B cell (primary cell): Measurements from ENCODE around the gene ECE2. TPM values are rescaled to one million over a fixed set of nuclear protein-coding genes. Genes with fewer than 3 reads are reported as not detected.

Source experiments
- ATAC-seq: fragments of 200-7000 bp; cut with Tn5 transposase; one replicate; pipeline ENCODE4 v1.10.0; 2021; ENCODE audit warnings: low read depth, mild to moderate bottlenecking, moderate number of reproducible peaks, moderate library complexity
- CTCF ChIA-PET: fragments of 350-600 bp; sonication (Branson Sonifier 250); formaldehyde crosslinking; loops from one replicate; lab custom pipeline; 2021; ENCODE audit warnings: antibody characterized with exemption, inconsistent platforms; lab: Charles Lee
- POLR2A ChIA-PET: fragments of 350-600 bp; sonication (Branson Sonifier 250); formaldehyde crosslinking; loops from one replicate; lab custom pipeline; 2021; ENCODE audit warnings: antibody characterized with exemption; lab: Charles Lee
- DNase-seq: peaks from one replicate; pipeline ENCODE4 v3.0.0; 2013
- H2AFZ ChIP-seq: 2 replicates; pipeline ENCODE4 v1.6.1; 2012; ENCODE audit warnings: mild to moderate bottlenecking, low read depth, low read length; ENCODE audit not compliant: insufficient read depth, poor library complexity, severe bottlenecking
- H3K27ac ChIP-seq, 2 donors: 1 replicate in 1 of 2; 2 replicates in 1 of 2; pipeline ENCODE4 v1.5.1; 2012 to 2013; ENCODE audit warnings: low read length in 2 of 2, mild to moderate bottlenecking in 2 of 2, moderate library complexity in 1 of 2
- H3K27me3 ChIP-seq, 4 experiments: fragments of 200-600 bp in 1 of 4; sonication (generic) in 1 of 4; replicated peaks in 1 of 4; 1 replicate in 2 of 4; 2 replicates in 2 of 4; pipeline versions ENCODE4 v1.6.1 to v1.7.0; 2013 to 2016; ENCODE audit warnings: low read length in 3 of 4, mild to moderate bottlenecking in 2 of 4, mixed read lengths in 1 of 4, moderate library complexity in 1 of 4; ENCODE audit not compliant: insufficient read depth in 4 of 4, control insufficient read depth in 3 of 4; ENCODE audit errors: control extremely low read depth in 1 of 4
- H3K36me3 ChIP-seq, 2 experiments: replicated peaks in 1 of 2; 1 replicate in 1 of 2; 2 replicates in 1 of 2; pipeline versions ENCODE4 v1.6.1 to v1.7.1; 2013; ENCODE audit warnings: low read length in 1 of 2; ENCODE audit not compliant: insufficient read depth in 2 of 2, control insufficient read depth in 1 of 2; ENCODE audit errors: control extremely low read depth in 1 of 2, extremely low read depth in 1 of 2
- H3K4me1 ChIP-seq, 2 donors: fragments of 200-600 bp in 1 of 2; sonication (generic) in 1 of 2; 1 replicate in 1 of 2; 2 replicates in 1 of 2; pipeline versions ENCODE4 v1.5.1 to v1.6.1; 2013 to 2017; ENCODE audit warnings: low read length in 2 of 2; ENCODE audit not compliant: control insufficient read depth in 2 of 2, insufficient read depth in 2 of 2
- H3K4me2 ChIP-seq: replicated peaks from 2 replicates; pipeline ENCODE3; 2012; ENCODE audit warnings: mild to moderate bottlenecking, low read depth, low read length; ENCODE audit not compliant: poor library complexity, severe bottlenecking
- H3K4me3 ChIP-seq, 5 experiments: fragments of 200-600 bp in 1 of 5; sonication (generic) in 1 of 5; 1 replicate in 3 of 5; 2 replicates in 2 of 5; pipeline versions ENCODE4 v1.5.1 to v1.7.0; 2011 to 2016; ENCODE audit warnings: low read length in 4 of 5, mild to moderate bottlenecking in 4 of 5, low read depth in 2 of 5, control low read depth in 1 of 5, moderate library complexity in 1 of 5; ENCODE audit not compliant: insufficient read depth in 1 of 5; ENCODE audit errors: control extremely low read depth in 1 of 5, extremely low read depth in 1 of 5
- H3K79me2 ChIP-seq: fragments of 200-600 bp; sonication (generic); one replicate; pipeline ENCODE4 v1.6.0; 2016; ENCODE audit warnings: low read length; ENCODE audit not compliant: control insufficient read depth, insufficient read depth
- H3K9ac ChIP-seq: fragments of 200-600 bp; sonication (generic); 2 replicates; pipeline ENCODE4 v1.6.1; 2017; ENCODE audit warnings: mild to moderate bottlenecking, low read length, moderate library complexity
- H3K9me3 ChIP-seq, 3 donors: one replicate each; pipeline versions ENCODE4 v1.6.1 to v1.7.1; 2013; ENCODE audit warnings: low read length in 2 of 3; ENCODE audit not compliant: control insufficient read depth in 2 of 3, insufficient read depth in 1 of 3; ENCODE audit errors: control extremely low read depth in 1 of 3
- H4K20me1 ChIP-seq: 2 replicates; pipeline ENCODE4 v1.6.0; 2012; ENCODE audit warnings: mild to moderate bottlenecking, low read length; ENCODE audit not compliant: insufficient read depth, control insufficient read depth, poor library complexity, severe bottlenecking
- H3K27ac Mint-ChIP-seq: one replicate; pipeline ENCODE4 v1.8.0; 2021; ENCODE audit warnings: mixed read lengths
- H3K27me3 Mint-ChIP-seq: one replicate; pipeline ENCODE4 v1.8.0; 2021; ENCODE audit warnings: mixed read lengths
- H3K4me1 Mint-ChIP-seq: one replicate; pipeline ENCODE4 v1.8.0; 2021; ENCODE audit warnings: mixed read lengths
- H3K4me3 Mint-ChIP-seq: one replicate; pipeline ENCODE4 v1.8.0; 2021; ENCODE audit warnings: mixed read lengths
- H3K9me3 Mint-ChIP-seq: one replicate; pipeline ENCODE4 v1.8.0; 2022; ENCODE audit warnings: mixed read lengths; ENCODE audit not compliant: insufficient read depth
- CTCF ChIP-seq: fragments of 200-600 bp; IDR thresholded peaks from one replicate; pipeline ENCODE4 v1.8.0; 2022; ENCODE audit warnings: antibody characterized with exemption, mild to moderate bottlenecking
- EZH2 ChIP-seq: IDR thresholded peaks from 2 replicates; pipeline ENCODE4 v1.6.1; 2012; ENCODE audit warnings: borderline replicate concordance, low read depth, mild to moderate bottlenecking, moderate library complexity, low read length; ENCODE audit not compliant: insufficient read depth, poor library complexity, severe bottlenecking
- WGBS: methylation state at CpG from one replicate; pipeline ENCODE4 v1.1.5; 2013; ENCODE audit warnings: missing lambda C conversion rate; ENCODE audit not compliant: insufficient coverage; 5-methylcytosine and 5-hydroxymethylcytosine counted together
- intact Hi-C: fragments of 100-400 bp; cut with micrococcal nuclease; formaldehyde crosslinking; loops from one replicate; pipeline ENCODE4 v1.10.0; 2022
- polyA plus RNA-seq: library from polyadenylated mRNA; depleted of rRNA; stranded (reverse); fragments of >200 nt; gene quantifications from 2 replicates; pipeline ENCODE4 v1.2.3, GENCODE V29; 2012
- total RNA-seq, 2 donors: library from RNA; stranded (reverse); fragments of 120-200 nt in 1 of 2; gene quantifications; 1 replicate in 1 of 2; 2 replicates in 1 of 2; pipeline versions ENCODE4 v1.2.3 to v1.2.4, GENCODE V29; 2013 to 2022

The ECE2 gene
- total and polyA plus RNA-seq, 2 donors (not counting 1 experiment from before 2014, with no cell fraction given) = not detected

- H3K4me2 ChIP-seq = no peak overlapping the region
- intact Hi-C loops = no loop called here
- peaks cover 13 to 23% of the 10 kb centered on the region in 2 donors for H3K4me1 ChIP-seq
- Mint-ChIP-seq H3K27me3 (no peaks in the 10 kb centered on the region), H3K4me3 (peak overlapping the region; percentile 16), H3K4me1 (peaks cover 31% of the 10 kb centered on the region), H3K9me3 (no peaks in the 10 kb centered on the region), H3K27ac (no peak overlapping the region)
- ATAC-seq = no peak
- H3K79me2 ChIP-seq = peaks cover 24% of the 10 kb centered on the region
- no peaks in the 10 kb centered on the region for H3K9me3 ChIP-seq
- no peaks in the 10 kb centered on the region for H3K27me3 ChIP-seq
- H2AFZ ChIP-seq = no peak overlapping the region
- H3K36me3 ChIP-seq = peaks cover 0 to 40% of the 10 kb centered on the region in 2 experiments
- DNase-seq = no peak
- peaks cover 67% of the 10 kb centered on the region for H4K20me1 ChIP-seq
- TF ChIP-seq EZH2 = no peak
- TF ChIP-seq CTCF = no peak
- POLR2A ChIA-PET = no interaction called here
- no peak overlapping the region for H3K4me3 ChIP-seq
- no peak overlapping the region for H3K9ac ChIP-seq
- H3K27ac ChIP-seq = no peak overlapping the region
- CTCF ChIA-PET = no interaction called here
- WGBS = 87% methylated on average over 4 of the region's 5 CpGs
Measured at GRCh38 chr3:184317201-184317600, 41.4 kb downstream of the ECE2 start.

DNA sequence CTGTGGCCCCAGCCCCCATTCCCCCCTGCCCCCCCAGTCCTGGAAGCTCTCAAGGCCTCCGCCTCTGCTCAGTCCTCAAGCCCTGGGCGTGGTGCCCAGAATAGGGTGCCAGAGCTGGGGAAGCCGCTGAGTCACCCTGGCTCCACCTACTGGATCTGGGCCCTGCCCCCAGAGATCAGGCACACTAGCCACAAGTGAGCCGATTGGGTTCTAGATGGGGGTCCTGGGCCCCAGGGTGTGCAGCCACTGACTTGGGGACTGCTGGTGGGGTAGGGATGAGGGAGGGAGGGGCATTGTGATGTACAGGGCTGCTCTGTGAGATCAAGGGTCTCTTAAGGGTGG is 44.3 kb downstream of the ECE2 start:
- peaks cover 22% of the 10 kb centered on the region for H3K79me2 ChIP-seq
- no peak overlapping the region for H3K4me2 ChIP-seq
- peaks cover 2 to 67% of the 10 kb centered on the region in 2 experiments for H3K36me3 ChIP-seq
- POLR2A ChIA-PET = interaction anchor here (0.6 kb wide), 1 partner anchor 48 kb away, joined by 7 read pairs; no protein-coding TSS in a partner anchor
- DNase-seq (no peak), ATAC-seq (no peak)
- H3K27ac ChIP-seq = no peak overlapping the region
- Mint-ChIP-seq H3K4me1 (peaks cover 29% of the 10 kb centered on the region), H3K27ac (no peak overlapping the region), H3K9me3 (no peaks in the 10 kb centered on the region), H3K27me3 (no peaks in the 10 kb centered on the region), H3K4me3 (no peak overlapping the region)
- H2AFZ ChIP-seq = no peak overlapping the region
- no peak overlapping the region for H3K4me3 ChIP-seq
- peaks cover 77% of the 10 kb centered on the region for H4K20me1 ChIP-seq
- no peak overlapping the region for H3K9ac ChIP-seq
- CTCF ChIA-PET = interaction anchor here (0.8 to 1.3 kb wide), 2 partner anchors 17 to 222 kb away, joined by 3 read pairs; no protein-coding TSS in a partner anchor
- no peaks in the 10 kb centered on the region for H3K27me3 ChIP-seq
- WGBS = 62% methylated on average over 4 of the region's 4 CpGs
- TF ChIP-seq CTCF (no peak), EZH2 (no peak)
- H3K4me1 ChIP-seq = peaks cover 13 to 17% of the 10 kb centered on the region in 2 donors
- intact Hi-C loops = no loop called here
- H3K9me3 ChIP-seq = no peaks in the 10 kb centered on the region
